Fibroblast of skin of left quadriceps (primary cell): ENCODE data around the gene BDH1.
"Not testable (repeated sequence)": the region's sequence is repeated elsewhere in the genome, so short reads cannot be mapped to it uniquely, and the experiment has no call there.

Source experiments
- DNase-seq, 2 experiments: peaks; one replicate each; pipeline ENCODE4 v3.0.0-alpha.2; 2013; ENCODE audit warnings: low read depth in 2 of 2

Gene BDH1, protein sequence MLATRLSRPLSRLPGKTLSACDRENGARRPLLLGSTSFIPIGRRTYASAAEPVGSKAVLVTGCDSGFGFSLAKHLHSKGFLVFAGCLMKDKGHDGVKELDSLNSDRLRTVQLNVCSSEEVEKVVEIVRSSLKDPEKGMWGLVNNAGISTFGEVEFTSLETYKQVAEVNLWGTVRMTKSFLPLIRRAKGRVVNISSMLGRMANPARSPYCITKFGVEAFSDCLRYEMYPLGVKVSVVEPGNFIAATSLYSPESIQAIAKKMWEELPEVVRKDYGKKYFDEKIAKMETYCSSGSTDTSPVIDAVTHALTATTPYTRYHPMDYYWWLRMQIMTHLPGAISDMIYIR

DNA sequence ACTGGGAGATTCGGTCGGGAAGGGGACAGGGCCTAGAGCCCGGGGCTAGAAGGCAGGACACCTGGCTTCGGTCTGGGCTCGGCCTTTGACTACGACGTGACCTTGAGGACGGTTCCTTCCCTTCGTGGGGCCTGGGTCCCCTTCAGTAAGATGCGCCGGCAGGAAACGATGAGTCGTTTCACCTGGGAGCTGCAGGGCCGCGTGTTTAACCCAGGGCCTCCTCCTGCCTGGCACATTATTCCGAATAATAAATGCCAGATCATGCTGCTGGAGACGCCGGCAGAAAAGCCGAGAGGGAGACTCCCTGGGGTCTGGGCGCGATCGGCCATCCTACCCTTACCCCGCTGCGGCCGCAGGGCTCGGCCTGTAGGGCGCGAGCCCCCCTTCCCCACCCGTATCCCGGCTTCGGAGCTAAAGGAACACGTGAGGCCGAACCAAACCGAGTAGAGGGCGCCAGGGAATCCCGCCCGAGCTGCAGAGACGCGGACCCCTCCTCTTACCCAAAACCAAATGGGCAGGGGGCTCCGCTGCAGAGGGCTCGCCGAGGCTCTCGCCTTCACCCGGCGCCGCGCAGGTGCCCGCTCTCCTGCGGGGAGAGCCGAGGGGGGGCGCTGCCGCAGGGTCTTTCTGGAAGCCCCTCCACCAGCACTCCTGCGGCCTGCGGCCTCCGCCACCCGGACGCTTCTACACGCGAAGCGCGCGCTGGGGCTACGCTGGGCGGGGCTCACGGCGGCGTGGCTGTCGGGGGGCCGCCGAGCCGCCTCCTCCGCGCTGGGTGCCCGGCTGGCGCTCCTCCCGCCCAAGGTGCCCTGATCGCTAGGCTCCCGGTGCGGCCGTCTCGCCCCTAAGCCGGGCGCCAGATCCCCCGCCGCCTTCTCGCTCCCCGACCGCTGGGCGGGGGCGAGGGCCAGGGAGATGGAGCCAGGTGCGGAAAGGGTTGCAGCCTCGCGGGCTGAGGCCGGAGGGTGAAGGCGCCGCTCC, at the start of gene BDH1:
Gene BDH1 (minus strand): TSS at position 688 of the 981 bp plus-strand sequence. CDS start 9,525 bp downstream, outside the sequence.
- no peak for DNase-seq

DNA sequence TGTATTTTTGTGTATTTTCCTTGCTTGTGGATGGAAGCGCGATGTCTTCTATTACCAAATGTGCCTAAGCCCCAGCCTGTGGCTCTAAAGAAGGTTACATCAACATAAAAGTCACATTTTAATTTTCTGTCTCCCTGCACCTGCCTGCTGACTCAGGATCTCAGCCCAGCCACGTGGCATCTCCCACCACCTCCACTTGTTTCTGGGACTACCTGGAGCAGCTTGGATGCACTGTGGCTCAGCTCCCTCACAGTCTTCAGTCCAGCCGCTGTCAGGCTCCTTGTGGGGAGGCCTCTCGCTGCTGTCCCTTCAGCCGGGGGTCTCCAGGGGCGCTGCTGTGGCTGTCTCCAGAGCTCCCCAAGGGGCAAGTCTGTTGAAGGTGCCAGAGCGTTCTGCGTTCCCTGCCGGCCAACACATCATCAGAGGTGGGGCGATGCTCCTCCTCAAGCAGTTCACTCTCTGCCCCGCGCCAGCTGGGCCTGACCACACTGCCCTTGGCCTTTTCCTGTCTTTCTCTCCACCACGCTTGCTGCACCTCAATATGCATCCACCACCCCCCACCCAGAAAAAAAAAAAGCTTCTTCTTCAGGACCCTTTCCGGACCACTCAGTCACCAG, 47.7 kb upstream of the BDH1 start:
- no peak for DNase-seq

DNA sequence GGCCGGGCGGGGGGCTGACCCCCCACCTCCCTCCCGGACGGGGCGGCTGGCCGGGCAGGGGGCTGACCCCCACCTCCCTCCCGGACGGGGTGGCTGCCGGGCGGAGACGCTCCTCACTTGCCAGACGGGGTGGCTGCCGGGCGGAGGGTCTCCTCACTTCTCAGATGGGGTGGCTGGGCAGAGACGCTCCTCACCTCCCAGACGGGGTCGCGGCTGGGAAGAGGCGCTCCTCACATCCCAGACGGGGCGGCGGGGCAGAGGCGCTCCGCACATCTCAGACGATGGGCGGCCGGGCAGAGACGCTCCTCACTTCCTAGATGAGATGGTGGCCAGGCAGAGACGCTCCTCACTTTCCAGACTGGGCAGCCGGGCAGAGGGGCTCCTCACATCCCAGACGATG, 46.6 kb upstream of the BDH1 start:
- DNase-seq, result not testable (repeated sequence)

DNA sequence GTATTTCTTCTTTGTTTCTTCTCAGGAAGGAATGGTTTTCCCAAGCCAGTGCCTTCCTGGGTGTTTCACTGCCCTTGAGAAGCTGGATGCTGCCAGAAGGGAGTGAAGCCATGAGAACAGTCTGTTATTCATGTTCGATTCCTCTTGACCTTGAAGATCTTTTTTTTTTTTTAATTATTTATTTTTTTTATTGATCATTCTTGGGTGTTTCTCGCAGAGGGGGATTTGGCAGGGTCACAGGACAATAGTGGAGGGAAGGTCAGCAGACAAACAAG, 45.7 kb upstream of the BDH1 start:
- not testable (repeated sequence) for DNase-seq

DNA sequence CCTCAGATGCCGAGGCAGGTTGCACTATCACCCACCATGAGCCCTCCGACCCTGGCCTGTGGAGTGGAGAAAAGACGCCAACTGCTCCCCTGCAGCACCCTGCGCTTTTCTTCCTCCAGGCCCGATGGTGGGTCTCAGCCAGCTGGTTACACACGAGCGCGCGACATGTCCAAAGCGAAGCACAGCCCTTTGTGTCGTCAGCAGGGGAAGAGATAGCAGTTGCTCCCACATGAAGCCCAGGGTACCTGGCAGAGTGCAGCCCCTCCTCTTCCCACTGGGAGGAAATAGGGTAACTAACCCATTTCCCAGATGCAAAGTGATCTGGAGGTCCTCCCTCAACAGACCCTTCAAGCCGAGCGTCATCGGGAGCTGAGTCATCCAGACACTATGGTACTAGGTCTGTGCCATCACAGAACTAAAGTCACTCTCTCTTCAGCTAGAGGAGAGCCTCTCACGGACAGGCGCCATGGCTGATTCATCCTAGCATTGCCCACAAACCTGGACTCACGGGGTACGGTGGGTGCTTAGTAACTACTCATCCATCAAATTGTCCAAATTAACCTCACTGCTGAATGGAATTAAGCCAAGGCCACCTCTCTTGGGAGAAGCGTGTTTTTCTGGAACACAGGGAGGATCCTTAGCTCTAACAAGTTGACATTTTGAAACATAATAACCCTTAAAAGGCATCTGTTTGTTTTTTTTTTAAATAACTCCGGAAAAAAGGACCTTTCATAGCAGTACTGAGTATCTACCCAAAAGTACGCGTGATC, 45.2 kb upstream of the BDH1 start:
- DNase-seq, result no peak

DNA sequence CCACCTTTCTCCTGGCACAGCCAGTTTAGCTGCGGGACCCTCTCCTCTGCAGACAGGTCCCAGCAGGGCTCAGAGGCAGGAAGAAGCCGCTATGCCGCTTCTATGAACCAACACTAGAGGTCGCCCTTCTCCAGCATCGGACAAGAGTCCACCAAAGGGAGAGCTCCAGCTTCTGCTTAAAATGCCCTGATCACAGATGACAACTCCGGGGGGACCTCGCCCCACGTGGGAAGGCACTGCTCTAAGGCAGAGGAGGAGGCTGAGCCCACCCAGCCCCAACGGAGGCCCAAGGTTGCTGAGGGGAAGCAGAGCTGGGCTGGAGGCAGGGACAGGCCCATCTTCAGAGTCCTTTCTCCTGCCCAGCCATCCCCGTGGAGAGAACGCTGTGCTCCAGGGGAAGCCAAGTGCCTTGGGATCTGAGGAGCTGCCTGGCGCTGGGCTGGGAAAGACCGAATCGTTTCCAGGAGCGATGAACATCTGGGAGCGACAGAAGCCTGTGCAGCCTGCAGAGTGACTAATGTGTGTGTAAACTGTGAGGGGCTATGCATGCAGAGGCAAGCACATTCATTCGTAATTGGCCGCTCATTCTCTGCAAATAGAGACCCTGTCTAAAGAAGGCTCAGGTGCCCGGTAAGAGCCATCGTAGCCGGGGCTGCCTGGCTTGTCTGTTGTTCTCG, 43.5 kb upstream of the BDH1 start:
- DNase-seq, result peak; percentile 36 to 44

DNA sequence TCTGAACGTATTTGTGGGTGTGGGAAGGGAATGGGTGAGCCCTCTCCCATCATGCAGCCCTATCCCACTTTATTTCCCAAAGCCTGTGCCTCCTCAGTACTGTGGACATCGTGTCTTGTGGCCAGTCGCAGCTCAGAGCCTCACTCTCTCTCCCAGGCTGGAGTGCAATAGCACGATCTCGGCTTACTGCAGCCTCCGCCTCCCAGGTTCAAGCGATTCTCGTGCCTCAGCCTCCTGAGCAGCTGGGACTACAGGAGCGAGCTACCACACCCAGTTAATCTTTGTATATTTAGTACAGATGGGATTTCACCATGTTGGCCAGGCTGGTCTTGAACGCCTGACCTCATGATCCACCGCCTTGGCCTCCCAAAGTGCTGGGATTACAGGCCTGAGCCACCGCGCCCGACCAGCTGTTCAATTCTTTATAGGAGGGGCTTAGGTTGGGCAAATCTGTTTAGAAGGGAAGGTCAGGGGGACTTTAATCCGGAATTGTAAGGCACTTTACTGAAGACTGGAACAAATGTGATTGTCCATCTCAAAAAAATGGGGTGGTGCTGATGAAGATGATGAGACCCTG, 42.7 kb upstream of the BDH1 start:
- no peak for DNase-seq

DNA sequence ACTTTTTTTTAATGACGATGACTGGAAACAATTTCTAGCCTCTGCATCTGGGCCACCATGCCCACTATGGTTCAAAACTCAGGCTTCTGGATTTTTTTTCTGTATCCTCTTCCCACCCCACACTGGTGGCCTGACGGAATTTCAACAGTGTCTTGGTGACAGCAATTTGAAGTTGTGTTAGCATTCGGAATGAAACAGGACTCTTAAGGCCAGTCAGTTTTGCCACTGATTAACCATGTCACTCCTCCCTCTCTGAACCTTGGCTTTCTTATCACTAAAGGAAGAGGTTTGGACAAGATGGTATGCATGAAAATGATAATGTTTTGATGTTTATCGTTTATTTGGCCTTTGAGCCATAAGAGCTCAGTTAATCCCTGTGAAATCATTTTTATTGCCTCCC, 41.6 kb upstream of the BDH1 start:
- no peak for DNase-seq

DNA sequence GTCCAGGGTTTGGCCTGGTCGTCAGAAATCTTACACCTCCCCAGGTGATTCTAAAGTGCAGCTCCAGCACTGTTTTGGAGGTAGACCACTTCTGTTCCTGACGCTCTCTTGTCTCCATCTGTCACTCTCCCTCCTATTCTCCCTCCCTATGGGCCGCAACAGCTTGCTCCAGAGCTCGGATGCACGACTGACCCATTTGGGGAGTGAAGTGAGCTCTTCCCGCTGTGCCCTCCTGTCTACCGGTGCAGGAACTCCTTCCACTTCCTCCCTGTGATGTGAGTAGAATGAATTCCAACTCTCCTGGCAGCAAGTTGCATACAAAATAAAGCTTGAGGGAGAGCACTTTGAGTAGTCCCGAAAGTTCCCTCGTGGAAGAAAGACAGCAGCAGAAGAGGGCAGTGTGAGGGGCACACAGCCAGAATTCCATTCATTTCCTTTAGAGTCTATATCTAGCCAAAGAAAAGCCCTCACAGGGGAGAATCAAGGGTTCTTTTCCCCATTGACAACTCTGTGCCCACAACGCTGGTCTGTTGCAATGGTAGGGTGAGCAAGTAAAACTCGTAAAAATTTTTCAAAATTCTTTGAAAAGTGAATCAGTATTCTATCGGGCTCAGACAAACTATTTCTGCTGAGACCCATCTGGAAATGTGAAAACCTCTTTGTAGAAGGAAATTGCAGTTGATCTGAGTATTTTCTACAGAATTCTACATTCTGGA, 39.9 kb upstream of the BDH1 start:
- no peak for DNase-seq

DNA sequence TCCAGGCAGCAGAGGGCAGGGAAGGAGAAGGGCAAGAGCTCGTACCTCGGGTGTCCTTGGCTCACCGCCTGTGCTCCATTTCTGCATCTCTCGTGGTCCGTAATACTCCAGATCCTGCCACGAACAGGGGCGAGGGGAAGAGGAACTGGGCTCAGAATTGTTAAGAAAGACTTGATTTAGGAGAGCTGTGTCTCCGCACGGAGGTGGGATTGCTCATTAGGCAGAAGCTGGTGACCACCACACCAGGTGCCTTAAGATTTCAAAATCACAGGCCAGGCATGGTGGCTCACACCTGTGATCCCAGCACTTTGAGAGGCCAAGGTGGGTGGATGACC, 37.2 kb upstream of the BDH1 start:
- DNase-seq, result no peak

DNA sequence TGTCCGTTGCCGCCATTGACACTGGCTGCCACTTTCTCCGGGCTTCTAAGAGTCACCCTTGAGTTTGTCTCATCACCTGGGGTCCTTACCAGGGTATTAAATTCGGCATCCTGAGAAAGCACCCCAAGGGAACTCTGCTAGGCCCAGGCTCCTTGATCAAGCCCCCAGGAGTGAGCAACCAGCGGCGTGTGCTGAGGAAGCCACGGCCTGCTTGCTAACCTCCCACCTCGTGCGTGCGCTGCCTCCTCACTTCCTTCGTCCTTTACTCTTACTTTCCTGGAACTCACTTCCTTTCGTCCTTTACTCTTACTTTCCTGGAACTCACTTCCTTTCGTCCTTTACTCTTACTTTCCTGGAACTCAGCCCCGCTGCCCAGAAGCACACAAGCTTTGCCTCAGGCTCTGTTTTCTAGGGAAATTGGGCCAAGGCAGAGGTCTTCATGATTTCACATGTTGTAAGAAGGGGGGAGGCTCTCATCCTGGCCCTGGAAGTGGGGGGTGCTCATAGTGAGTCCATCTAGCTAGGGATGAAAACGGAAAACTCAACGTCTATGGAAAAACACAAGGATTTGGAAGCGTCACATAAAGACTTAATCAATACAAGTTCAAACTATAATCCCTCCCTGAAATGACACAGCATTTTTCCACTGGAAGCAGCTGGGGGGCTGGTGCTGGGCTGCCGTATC, 36.7 kb upstream of the BDH1 start:
- DNase-seq, result no peak

DNA sequence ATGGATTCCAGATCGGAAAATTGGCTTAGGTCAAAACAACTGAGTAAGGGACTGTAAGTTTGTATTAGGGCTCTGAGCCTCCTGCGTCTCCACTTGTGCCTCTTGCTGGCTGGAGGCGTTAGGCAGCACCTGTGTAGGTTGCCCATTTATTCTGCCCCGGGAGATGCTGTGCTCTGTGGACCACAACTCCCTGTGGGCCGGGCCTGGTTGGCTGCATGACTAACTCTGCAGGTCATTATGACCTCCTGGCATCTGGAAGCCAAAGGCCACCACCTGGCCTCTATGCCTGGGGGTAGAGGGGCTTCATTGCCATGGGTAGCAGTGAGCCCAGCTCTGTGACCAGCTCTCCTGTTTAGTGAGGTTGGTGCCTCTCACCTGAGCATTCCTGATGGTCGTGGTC, 36.0 kb upstream of the BDH1 start:
- no peak for DNase-seq

DNA sequence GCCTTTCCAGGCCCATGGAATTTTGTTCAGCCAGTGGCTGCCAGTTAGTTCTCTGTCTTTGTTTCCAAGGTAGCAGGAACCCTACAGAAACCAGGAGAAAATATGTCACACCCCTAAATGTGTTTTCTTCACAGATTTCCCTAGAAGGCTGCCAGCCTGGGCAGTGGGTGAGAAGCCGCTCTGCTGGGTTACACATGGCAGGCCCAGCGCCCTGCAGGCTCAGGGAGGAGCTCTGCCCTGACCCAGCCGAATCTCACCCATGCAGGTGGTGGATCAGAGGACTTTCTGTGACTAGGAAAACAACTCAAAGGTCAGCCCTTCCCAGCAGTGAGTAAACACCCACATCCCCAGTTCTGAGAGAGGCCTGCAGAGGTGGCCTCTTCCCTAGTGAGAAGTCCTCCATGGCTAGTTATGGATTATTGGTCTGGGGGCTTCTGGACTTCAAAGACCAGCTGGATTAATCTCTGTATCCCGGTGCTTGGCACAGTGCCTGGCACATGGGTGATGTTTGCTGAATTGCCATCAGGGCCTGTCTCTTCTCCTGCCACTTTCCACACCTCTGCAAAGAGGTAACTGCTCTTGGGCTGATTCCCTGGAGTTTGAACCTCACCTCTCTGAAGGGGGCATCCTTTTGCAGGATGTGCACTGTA, 34.7 kb upstream of the BDH1 start:
- no peak for DNase-seq

DNA sequence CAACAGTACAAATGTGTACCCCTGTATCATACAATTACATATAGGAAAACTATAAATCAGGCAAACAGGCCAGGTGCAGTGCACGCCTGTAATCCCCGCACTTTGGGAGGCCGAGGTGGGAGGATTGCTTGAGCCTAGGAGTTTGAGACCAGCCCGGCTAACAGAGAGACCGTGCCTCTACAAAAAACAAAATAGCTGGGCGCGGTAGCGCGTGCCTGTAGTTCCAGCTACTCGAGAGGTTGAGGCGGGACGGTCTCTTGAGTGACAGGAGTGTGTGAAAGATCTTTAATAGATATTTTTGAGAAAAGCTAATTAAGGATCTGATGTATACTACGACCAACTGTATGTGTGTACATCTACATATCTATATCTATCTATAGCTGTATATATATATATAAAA, 33.8 kb upstream of the BDH1 start:
- DNase-seq, result no peak

DNA sequence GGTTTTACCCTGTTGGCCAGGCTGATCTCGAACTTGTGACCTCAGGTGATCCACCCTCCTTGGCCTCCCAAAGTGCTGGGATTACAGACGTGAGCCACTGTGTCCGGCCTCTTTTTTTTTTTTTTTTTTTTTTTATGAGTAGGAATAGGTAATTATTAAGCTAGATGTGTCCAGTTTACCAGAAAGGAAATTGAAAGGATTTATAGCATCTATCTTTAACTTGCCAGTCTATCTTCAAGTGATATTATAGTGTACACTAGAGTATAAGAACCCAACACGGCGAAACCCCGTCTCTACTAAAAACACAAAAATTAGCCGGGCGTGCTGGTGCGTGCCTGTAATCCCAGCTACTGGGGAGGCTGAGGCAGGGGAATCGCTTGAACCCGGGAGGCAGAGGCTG, 31.0 kb upstream of the BDH1 start:
- DNase-seq, result not testable (repeated sequence)

DNA sequence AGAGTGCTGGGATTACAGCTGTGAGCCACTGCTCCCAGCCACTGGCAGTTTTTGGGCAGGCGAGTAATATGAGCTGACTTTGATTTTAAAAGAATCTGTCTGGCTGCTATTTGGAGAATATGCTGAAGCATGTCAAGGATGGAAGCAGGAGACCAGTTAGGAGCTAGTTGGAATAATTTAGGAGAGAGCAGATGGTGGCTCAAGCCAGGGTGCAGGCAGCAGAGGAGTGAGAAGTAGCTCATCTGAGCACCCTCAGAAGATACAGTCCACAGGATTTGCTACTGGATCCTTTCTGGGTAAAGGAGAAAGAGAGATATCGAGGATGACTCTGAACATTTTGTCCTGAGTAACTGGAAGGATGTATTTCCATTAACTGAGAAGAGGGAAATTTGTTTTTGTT, 30.4 kb upstream of the BDH1 start:
- DNase-seq, result no peak

DNA sequence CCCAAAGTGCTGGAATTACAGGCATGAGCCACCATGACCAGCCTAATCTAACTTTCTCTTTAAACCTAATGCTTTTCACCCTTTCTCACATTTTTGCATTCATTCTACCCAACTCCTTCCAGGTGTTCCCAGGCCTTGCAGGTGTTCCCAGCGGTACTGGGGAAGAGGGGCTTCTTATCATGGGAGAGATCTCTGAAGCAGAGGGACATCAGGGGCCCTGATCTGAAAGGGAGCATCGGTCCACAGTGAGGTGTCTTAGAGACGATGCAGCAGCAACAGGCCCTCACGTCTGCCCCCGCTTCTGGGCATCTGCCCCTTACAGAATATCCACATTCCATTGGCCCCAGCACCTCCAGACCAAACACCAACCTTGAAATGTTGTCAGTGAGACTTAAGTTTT, 29.0 kb upstream of the BDH1 start:
- DNase-seq, result no peak

DNA sequence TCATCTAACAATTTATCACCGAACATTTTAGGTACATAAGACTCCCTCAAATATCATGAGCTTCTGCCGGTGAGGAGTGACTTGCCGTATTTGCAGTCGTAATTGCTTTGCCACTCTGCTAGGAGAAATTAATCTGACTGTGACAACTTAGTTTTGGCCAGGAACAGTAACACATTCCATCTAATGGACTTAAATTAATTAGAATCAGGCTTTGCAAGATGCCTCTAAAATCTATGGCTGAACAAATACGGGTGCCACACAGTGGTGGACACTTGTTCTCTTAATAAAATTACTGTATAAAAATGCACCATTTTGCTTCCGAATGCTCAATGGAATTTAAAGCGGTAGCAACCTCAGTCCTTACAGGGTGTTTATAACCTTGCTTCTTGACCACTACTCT, 27.6 kb upstream of the BDH1 start:
- DNase-seq, result no peak

DNA sequence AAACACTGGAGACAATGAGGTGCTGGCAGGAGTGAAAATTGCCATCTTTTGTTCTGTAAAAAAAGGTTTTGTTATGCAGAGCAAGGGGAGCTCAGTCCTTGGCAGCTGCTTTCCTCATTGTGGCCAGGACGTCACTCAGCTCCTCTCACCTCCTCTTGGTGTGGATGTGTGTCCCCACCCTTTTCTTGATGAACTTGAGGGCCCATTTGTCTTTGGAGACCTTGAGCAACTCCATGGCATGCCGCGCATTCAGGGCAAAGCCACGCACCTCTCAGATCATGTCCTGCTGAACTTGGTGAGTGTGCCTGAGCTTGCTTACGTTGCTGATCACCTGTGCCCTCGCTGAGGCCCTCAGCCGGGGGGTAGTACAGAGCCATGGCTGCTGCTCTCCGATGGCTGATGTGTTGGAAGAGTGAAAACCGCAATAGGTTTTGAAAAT, 24.5 kb upstream of the BDH1 start:
- DNase-seq, result no peak
